NOMO-1 (cell line): ENCODE data around the gene PROCA1.
"Not testable (repeated sequence)": the region's sequence is repeated elsewhere in the genome, so short reads cannot be mapped to it uniquely, and the experiment has no call there.

ENCODE experiments used
- DNase-seq, 2 experiments: peaks; one replicate each; lab custom pipeline; 2025; ENCODE audit not compliant: unreplicated experiment in 2 of 2; lab: John Stamatoyannopoulos, UW

The PROCA1 gene

DNA sequence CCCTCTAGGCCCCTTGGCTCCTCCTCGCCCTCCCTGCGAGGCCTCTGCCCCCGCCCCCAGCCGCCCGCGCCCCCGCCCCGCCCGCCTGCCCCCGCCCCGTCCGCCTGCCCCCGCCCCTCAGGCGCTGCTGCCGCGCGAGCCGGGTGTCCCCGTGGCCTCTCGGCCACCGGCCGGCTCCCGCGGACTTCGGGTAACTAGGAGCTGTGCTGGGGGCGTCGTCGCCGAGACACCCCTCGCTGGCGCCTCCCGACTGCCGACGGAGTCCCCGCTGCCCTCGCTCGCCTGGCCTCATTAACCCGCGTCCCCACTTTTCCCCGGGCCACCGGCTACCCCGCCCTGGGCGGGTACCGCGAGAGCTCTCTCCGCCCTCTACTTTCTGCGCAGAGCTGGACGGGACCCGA is 14.5 kb upstream of the PROCA1 start, which contains the start of gene TLCD1:
Gene TLCD1 (minus strand): TSS at position 8 of the 401 bp plus-strand sequence. CDS start 136 bp downstream, outside the sequence.
- peak; percentile 52 to 54 for DNase-seq

DNA sequence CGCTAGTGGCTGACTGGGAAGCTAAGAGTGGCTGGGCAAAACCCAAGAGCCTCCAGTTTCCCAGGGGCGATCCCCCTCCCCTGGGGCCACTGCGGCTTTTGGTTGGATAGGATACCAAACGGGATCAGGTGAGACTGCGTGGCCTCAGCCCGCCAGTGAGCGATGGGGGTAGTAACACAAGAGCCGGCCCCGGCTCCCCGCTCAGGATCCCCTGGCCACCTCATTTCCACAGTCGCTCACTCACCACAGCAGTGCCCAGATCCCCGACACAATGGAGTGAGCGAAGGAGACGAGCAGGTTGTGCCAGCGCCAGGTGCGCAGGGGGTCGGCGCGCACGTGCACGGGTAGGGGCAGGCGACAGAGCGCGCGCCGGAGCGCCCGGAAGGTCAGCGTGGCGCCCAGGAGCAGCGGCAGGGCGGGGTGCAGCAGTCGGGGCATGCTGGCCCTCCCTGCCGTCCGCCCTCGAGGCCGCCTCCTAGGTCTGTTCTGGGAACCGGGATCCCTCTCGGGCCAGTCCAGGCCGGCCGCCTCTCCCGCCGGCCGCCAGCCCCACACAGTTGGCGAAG is 14.1 kb upstream of the PROCA1 start:
- peak in 1 of 2 experiments; percentile 59 for DNase-seq

DNA sequence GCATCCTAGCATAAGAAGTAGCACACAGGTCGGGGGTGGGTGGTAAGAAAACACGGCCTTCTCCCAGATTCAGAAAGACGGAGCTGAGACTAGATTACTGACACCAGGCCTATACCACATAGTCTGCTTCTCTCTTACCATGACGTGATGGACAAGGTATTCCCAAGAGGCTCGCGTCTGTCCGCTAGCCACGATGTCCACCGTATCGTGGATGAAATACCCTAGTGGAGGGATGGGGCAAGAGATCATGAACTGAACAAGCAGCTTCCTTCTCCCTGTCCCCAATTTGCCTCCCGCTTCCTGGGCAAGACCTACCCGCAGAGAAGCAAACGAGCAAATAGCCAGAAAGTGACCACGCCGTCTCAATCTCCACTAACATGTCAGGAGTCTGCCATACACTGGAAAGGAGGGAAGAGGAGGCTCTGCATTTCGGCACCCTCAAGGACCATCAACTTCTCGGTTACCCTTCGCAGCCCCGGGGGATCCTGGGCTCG is 13.5 kb upstream of the PROCA1 start:
- DNase-seq: peak in 1 of 2 experiments; percentile 49

DNA sequence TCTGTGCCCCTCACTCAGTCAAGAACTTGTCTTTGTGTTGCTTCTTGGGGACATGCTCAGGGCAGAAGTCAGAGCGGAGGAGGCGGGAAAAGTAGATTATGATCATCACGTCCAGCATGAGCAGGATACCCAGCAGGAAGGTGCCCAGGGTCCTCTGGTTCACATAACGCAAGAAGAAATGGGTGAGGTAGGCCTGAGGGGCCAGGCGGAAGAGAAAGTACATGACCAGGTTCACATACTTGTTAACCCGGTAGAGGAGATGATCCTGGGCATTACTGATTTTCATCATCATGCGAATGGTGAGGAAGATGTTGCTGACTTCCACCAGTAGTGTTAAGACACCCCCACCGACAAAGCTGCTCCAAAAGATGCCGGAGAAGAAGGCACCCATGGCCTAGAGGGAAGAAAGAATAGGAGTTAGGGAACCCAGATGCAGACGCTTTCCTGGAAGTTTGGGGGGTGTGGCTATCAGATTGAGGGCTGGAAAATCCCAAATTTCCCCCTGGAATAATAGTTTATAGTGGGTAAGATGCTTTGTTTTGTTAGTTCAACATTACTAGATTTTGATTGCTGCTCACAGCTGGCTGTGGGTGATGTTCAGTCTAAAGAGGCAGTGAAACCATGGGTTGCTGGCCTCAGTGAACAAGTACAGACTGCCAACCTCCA is 12.9 kb upstream of the PROCA1 start:
- DNase-seq: peak in 1 of 2 experiments; percentile 27

DNA sequence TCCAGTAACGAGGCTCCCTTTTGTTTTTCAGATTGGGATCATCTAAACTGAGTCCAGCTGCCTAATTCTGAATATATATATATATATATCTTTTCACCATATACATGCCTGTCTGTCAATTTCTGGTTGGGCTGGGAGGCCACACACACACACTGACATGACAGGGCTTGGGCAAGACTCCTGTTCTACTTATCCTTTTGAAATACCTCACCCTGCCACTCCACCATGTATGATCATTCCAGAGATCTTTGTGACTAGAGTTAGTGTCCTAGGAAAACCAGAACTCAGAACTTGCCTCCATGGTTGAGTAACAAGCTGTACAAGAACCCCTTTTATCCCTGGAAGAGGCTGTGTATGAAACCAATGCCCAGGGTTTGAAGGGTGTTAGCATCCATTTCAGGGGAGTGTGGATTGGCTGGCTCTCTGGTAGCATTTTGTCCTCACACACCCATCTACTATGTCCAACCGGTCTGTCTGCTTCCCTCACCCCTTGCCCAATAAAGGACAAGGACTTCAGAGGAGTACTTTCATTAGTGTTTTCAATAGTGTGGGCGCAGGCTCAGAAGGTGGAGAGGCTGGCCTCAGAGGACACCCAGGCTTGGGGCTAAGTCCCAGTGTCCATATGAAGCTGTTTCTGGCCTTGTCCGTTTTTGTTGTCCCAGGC is 12.3 kb upstream of the PROCA1 start:
- not testable (repeated sequence) for DNase-seq

DNA sequence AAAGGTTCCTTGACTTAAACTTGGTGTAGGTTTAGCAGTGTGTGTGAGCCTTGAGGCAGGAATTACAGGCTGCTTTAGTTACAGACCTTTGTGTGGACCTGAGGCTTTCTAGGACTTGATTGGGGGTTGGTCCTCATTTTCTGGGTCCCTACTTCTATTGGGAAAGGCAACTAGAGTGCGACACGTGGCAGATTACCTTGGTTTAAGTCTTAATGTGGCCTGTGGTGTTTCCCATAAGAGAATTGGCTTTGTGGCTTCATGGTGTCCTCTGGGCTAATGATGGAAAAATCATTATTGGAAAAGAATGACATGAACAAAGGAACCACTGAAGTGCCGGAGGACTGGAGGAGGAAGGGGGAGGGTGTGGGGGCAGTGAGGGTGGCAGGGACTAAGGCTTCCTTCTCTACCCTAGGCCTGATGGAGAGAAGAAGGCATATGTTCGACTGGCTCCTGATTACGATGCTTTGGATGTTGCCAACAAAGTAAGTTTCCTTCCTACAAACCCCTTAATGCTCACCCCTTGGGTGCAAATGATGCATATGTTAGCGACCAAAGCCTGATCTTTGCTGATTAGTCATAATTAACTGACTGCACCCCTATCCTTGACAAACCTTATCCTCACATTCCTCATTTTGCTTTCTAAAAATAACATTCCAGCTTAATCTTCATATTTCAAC is 11.6 kb upstream of the PROCA1 start:
- no peak for DNase-seq

DNA sequence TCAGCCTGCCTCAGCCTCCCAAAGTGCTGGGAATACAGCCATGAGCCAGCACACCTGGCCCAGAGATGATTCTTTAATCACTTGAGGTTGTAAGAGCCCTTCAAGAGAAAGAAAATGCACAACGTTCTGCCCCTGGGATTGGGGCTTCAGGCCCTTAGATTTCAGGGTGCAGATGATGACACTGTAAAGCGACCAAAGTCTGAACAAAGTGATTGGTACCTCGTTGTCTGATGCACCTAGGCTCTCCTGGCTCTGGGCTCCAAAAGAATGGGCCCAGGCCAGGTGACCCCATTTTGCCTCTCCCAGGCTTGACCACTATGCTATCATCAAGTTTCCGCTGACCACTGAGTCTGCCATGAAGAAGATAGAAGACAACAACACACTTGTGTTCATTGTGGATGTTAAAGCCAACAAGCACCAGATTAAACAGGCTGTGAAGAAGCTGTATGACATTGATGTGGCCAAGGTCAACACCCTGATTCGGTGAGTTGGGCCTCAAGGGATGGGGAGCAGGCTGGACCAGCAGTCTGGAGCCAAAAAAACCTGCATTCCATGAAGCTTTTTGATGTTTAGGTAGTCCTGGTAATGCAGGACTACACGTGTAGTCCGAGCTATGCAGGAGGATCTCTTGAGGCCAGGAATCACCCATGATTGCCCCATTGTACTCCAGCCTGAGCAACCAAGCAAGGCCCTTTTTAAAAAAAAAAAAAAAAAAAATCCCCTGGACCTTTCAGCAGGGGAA is 10.9 kb upstream of the PROCA1 start:
- DNase-seq: no peak

DNA sequence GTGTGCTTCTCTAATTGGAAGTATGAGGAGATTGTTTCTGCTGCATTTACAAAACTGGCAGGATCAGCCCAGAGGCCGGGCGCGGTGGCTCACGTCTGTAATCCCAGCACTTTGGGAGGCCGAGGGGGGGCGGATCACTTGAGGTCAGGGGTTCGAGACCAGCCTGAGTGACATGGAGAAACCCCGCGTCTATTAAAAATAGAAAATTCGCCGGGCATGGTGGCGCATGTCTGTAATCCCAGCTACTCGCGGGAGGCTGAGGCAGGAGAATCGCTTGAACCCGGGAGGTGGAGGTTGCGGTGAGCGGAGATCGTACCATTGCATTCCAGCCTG is 9.3 kb upstream of the PROCA1 start:
- DNase-seq: not testable (repeated sequence)

DNA sequence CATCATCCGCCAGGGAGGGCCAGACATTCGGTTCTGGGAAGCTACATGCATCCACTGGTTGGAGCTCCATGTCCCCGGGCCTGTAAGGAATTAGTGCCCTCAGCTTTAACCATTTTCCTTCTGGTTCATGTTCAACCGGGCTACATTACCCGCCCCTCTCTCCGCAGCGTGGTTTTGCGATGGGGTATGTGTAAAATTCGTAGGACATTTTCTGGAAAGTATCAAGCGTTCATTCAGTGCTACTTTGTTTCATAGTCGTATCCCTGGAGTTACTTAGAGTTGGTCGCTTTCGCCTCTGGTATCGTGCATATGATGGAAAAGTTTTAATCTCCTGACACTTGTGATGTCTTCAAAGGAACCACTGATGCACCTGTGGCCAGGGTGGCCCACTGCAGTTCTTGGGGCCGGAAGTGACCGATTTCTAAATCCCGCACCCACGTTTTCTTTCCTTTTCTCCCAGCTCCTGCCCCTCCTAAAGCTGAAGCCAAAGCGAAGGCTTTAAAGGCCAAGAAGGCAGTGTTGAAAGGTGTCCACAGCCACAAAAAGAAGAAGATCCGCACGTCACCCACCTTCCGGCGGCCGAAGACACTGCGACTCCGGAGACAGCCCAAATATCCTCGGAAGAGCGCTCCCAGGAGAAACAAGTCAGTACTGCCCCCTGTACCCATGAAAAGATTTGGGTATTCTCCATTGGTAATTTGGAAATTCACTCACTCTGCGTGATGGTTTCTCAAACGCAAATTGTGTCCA is 8.7 kb upstream of the PROCA1 start:
- peak in 1 of 2 experiments; percentile 22 for DNase-seq

DNA sequence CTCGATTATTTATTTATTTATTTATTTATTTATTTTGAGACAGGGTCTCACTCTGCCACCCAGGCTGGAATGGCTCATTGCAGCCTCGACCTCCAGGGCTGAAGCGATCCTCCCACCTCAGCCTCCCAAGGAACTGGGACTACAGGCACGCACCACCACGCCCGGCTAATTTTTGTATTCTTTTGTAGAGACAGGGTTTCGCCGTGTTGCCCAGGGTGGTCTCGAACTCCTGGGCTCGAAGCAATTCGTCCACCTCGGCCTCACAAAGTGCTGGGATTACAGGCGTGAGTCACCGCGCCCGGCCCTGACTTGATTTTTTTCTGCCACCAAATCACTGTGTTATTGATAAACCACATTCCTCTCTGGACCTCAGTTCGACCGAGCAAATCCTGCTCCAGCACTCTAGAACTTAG is 7.3 kb upstream of the PROCA1 start:
- DNase-seq: peak in 1 of 2 experiments; percentile 54

DNA sequence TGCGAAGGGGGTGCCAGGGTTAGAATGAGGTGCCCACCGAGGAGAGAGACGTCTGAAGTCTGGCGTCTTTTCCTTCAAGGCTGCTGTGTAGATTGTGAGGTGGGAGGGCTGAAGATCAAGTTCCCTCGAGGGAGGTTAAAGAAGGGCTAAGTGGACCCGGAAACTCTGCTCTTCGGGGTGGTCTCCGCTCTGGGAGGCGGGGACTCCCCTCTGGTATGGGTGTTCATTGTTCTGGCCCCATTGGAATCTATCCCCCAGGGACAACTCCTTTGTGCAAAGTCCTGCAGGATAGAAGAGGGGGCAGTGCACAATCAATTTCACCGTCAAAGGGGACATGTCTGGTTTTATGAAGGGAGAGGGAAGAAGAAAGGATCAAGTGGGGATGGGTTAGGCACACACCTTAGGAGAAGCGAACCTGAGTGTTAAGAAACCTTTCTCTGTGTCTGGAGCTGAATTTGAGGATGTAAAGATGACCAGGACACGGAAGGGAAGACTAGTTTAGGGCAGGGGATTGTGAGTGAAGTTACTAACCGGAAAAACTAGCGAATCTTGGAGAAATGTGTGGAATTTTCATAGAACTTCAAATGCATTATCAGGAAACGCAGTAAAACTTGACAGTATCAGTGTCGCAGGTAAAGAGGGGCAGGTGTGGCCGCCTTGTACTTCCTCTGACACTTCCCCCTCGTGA is 6.8 kb upstream of the PROCA1 start:
- no peak for DNase-seq

DNA sequence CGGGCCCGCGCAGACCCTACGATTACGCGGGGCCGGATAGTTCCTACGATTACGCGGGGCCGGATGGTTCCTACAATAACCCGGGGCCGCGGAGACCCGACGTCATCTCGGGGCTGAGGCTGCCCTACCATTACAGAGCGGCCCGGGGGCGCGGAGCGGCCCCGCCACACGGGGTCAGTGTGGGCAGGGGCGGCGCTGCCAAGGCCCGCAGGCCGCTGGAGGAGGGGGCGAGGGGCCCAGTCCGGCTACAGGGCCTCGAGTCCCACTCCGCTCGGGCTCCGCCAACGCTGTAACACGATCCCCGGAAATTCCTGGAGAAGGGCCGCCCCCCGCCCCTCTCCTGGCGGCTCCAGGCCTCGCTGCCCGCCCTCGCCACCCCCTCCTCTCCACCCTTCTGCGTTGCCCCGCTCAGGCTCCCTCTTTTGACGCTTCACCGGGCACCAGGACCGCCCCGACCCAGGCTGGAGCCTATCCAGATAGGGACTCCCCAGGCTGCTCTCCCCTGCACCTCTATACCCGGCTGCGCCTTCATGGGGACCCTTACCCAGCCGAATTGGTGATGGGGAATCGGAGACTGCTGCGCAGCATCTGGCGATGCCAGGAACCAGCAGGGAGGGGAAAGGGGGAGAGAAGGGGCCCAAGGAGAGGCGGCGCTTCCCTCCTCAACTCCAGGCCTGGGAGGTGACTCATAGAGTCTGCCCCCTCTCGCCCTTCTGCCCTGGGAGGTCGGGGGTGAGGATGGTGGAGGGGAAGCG is 6.1 kb upstream of the PROCA1 start, which contains the start of gene RAB34:
Gene RAB34 (minus strand): TSS at position 291 of the 755 bp plus-strand sequence. CDS start 602 bp downstream, outside the sequence.
- peak; percentile 19 to 35 for DNase-seq

DNA sequence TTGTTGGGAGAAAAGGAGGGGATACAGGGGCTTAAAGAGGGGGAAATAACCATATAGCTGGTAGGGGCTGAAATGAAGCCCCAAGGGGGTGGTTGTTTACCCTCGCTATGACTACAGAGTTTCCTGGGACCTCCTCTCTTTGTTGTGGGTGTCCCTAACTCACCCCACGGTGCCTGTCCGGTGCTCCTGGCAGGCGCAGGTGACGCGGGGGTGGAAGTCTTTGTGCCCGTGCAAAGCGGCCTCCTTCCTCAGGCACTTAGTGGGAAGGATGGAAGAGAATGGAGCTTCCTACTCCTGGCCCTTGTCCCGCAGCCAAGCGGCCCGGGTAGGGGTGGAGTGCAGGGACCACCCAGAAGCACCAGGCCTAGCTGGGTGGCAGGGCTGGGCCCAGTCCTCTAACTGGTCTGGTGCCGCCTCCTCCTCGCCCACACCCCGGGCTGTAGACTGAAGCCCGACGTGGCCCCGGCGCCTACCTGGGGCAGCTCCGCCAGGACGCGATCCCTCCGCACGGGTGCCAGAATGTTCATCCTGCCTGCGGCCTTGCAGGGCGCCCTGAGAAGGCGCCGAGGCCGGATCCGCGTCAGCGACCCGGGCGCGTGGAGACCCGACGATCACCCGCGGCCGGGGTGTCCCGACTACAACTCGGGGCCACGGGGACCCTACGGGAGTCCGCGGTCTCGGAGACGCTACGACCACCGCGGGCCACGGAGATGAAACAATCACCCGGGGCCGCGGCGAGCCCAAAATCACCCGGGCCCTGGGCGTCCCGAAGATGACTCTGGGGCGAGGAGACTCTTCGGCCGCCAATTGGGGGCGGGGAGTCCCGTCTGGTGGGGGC is 5.3 kb upstream of the PROCA1 start:
- DNase-seq: no peak

DNA sequence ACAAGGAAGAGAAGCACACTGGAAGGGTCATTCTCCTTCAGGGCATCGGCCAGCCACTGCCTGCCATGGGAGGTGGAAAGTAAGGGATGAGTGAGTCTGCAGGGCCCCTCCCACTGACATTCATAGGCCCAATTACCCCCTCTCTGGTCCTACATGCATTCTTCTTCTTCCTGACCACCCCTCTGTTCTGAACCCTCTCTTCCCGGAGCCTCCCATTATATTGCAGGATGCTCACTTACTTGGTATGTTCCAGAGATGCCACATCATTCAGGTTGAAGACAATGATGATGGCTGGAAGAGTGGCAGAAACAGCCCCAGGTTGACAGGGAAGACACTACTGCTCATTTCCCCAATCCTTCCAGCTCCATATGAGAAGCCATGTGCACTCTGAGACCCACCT is 3.5 kb upstream of the PROCA1 start:
- no peak for DNase-seq

DNA sequence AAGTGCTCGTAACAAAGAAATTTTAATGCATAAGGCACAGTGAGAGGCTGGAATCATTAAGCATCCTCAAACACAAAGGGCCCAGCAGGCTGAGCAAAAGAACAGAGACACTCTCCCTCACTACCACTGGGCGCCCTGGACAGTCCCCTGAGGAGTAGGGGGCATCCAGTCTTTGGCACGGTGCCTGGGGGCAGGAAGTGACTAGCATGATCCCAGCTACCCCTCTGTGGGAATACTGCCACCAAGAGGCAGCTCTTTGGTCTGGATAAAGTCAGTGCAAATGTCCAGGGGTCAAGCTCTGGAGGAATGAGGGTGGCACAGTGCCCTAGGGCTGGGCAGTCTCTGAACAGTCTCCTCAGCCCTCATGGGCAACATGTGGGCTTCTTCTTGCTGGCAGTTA is 2.6 kb upstream of the PROCA1 start:
- no peak for DNase-seq

DNA sequence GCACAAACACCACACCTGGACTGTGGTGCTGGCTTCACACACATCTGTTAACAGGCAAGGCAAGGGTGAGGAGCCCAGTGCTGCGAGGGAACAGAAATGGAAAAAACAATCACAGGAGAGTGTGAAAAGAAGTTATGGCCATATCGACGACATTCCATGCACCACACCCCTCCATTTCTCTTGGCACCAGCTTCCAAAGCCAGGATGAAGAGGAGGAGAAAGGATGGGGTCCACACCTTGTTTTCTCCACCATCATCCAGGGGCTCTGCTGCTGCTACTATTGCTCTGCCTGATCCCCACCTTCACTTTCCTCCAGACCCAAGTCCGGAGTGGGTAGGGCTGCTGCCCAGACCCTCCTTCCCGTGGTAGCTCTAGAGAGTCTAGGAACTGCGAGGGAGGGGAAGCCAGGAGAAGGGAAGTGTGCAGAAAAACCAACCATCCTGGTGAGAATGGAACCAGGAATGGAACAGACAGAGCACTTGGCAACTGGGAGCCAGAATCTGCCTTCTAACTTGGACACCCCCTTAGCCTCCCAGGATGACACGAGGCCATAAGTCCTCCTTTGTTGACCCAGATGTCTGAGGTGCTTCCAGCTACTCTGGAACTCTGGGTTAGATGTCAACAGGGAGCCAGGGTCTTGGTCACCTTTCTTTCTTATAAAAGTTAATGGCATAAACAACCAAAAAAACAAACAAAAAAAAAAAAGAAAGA is 1.2 kb upstream of the PROCA1 start:
- DNase-seq: no peak
